BLaER1 (cell line): ENCODE data around the gene CHRNA5.
"Not testable (repeated sequence)": the region's sequence is repeated elsewhere in the genome, so short reads cannot be mapped to it uniquely, and the experiment has no call there.

Experiments used
- H3K27ac ChIP-seq: shearing (Covaris generic); formaldehyde crosslinking; 2 replicates; pipeline ENCODE4 v1.8.1; 2022
- H3K27me3 ChIP-seq: shearing (Covaris generic); formaldehyde crosslinking; 2 replicates; pipeline ENCODE4 v1.8.1; 2022
- H3K36me3 ChIP-seq: shearing (Covaris generic); formaldehyde crosslinking; 2 replicates; pipeline ENCODE4 v1.8.1; 2022
- H3K4me1 ChIP-seq: shearing (Covaris generic); formaldehyde crosslinking; 2 replicates; pipeline ENCODE4 v1.8.1; 2022
- H3K4me2 ChIP-seq: shearing (Covaris generic); formaldehyde crosslinking; 2 replicates; pipeline ENCODE4 v1.8.1; 2022
- H3K4me3 ChIP-seq: shearing (Covaris generic); formaldehyde crosslinking; 2 replicates; pipeline ENCODE4 v1.8.1; 2022
- H3K9ac ChIP-seq: shearing (Covaris generic); formaldehyde crosslinking; 2 replicates; pipeline ENCODE4 v1.8.1; 2022
- H3K9me3 ChIP-seq: shearing (Covaris generic); formaldehyde crosslinking; 2 replicates; pipeline ENCODE4 v1.8.1; 2022
- H4K20me1 ChIP-seq: shearing (Covaris generic); formaldehyde crosslinking; 2 replicates; pipeline ENCODE4 v1.8.1; 2022
- Cebpa-rat ChIP-seq: shearing (Covaris generic); IDR thresholded peaks from 2 replicates; pipeline ENCODE4 v1.8.1; 2022

The CHRNA5 gene

DNA sequence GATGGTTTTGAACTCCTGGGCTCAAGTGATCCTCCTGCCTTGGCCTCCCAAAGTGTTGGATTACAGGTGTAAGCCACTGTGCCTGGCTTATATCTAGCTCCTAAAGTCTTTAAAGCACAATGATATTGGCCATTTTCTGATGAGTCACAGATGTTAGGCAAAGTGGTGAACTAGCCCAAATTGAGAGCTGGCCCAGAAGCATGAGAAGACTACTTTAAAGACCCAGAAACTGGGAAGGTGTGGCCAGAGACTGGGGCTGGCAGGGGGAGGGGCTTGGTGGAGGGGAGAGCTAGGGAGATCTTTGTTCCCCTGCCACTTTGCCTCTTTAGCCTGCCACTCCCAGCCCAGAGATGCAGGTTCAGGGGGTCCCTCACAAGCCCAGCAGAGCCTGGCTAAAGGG is 33.9 kb downstream of the CHRNA5 start:
- Histone ChIP-seq H3K27ac (no peak overlapping the region), H3K27me3 (no peaks in the 10 kb centered on the region), H3K4me1 (no peaks in the 10 kb centered on the region), H3K4me2 (no peak overlapping the region), H3K36me3 (peaks cover 41% of the 10 kb centered on the region), H3K4me3 (no peak overlapping the region), H3K9ac (no peak overlapping the region), H4K20me1 (no peaks in the 10 kb centered on the region), H3K9me3 (no peaks in the 10 kb centered on the region)
- no peak for TF ChIP-seq Cebpa-rat

DNA sequence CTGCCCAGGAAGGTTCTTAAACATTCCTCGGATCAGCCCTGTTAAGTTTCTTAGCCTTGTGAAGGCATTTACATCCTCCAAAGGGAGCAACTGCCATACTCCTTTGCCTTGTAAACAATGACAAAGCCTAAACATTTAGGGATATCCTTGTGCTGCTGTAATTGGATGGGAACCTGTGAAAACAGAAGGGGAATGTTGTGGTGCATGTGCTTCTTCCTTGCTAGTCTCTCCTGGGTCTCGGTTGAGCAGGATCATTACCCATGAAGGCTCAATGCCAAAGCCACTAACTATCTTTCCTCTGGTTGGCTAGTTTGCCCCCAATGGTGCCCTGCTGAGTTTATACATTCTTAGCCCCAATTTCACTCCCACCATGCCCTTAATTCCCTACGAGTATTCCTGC is 38.1 kb downstream of the CHRNA5 start:
- no peak overlapping the region for H3K9ac ChIP-seq

GRCh38 chr15:78604420-78604819 is 39.1 kb downstream of the CHRNA5 start:
- no peaks in the 10 kb centered on the region for H4K20me1 ChIP-seq
- no peaks in the 10 kb centered on the region for H3K4me1 ChIP-seq
- peaks cover 25% of the 10 kb centered on the region for H3K36me3 ChIP-seq
- no peak overlapping the region for H3K9ac ChIP-seq
- H3K4me3 ChIP-seq, result no peak overlapping the region
- no peak overlapping the region for H3K4me2 ChIP-seq
- no peaks in the 10 kb centered on the region for H3K27me3 ChIP-seq
- H3K9me3 ChIP-seq, result no peaks in the 10 kb centered on the region
- H3K27ac ChIP-seq, result no peak overlapping the region
- TF ChIP-seq Cebpa-rat, result no peak

More for the DNA sequence above, 38.1 kb downstream of the CHRNA5 start:
- Histone ChIP-seq H3K27ac (no peak overlapping the region), H3K4me2 (no peak overlapping the region), H3K4me1 (no peaks in the 10 kb centered on the region), H3K36me3 (peaks cover 25% of the 10 kb centered on the region), H3K9me3 (no peaks in the 10 kb centered on the region), H3K27me3 (no peaks in the 10 kb centered on the region), H3K4me3 (no peak overlapping the region), H4K20me1 (no peaks in the 10 kb centered on the region)
- TF ChIP-seq Cebpa-rat, result no peak

- Histone ChIP-seq H3K9ac (no peak overlapping the region), H3K4me2 (no peak overlapping the region), H3K9me3 (no peaks in the 10 kb centered on the region), H3K4me3 (no peak overlapping the region), H3K4me1 (no peaks in the 10 kb centered on the region), H3K27me3 (no peaks in the 10 kb centered on the region), H4K20me1 (no peaks in the 10 kb centered on the region), H3K27ac (no peak overlapping the region), H3K36me3 (peaks cover 22% of the 10 kb centered on the region)
- no peak for TF ChIP-seq Cebpa-rat
Measured at GRCh38 chr15:78605201-78605600, 39.9 kb downstream of the CHRNA5 start.

DNA sequence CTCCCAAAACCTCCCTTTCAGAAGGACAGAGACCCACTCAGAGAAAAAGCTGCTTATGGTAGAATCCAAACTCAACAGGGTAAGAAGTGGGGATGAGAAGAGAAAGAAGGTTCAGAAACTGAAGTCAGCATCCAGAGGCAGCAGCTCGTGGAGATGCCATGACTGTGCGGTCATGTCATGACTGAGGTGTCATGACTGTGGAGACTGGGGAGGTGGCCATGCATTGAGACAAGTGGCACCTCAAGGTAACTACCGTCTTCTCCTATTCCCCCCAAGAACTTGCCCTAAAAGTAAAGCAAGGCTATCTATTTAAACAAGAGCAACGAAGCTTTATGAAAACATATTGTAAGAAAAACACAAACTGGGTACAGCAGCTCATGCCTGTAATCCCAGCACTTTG is 40.4 kb downstream of the CHRNA5 start:
- Histone ChIP-seq H3K9ac (no peak overlapping the region), H3K36me3 (peaks cover 17% of the 10 kb centered on the region), H3K9me3 (no peaks in the 10 kb centered on the region), H3K27ac (no peak overlapping the region), H3K27me3 (no peaks in the 10 kb centered on the region), H3K4me2 (no peak overlapping the region), H3K4me1 (no peaks in the 10 kb centered on the region), H4K20me1 (no peaks in the 10 kb centered on the region), H3K4me3 (no peak overlapping the region)
- TF ChIP-seq Cebpa-rat, result no peak

DNA sequence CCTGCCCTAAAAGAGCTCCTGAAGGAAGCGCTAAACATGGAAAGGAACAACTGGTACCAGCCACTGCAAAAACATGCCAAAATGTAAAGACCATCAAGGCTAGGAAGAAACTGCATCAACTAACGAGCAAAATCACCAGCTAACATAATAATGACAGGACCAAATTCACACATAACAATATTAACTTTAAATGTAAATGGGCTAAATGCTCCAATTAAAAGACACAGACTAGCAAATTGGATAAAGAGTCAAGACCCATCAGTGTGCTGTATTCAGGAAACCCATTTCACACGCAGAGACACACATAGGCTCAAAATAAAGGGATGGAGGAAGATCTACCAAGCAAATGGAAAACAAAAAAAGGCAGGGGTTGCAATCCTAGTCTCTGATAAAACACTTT is 44.2 kb downstream of the CHRNA5 start:
- not testable (repeated sequence) for H4K20me1 ChIP-seq, H3K27me3 ChIP-seq, H3K36me3 ChIP-seq, H3K9me3 ChIP-seq, H3K4me1 ChIP-seq, H3K9ac ChIP-seq, H3K4me3 ChIP-seq, H3K27ac ChIP-seq, H3K4me2 ChIP-seq

DNA sequence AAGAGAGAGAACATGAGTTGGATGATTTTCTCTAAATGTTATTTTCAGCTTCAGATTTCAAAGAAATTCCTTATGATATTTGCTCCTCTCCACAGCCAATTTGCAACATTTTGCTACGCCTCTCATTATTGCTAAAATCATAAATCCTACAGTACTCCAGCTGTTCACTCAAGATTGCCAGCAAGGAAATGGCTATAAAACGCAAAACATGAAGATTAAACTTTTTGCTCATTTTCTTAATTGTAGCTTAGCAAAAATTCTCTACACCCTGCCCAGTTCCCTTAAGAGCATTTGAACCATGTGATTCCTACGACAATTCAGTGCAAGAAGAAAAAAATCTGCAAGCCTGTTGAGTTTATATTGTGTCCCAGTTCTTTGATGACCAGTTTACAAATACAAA is 48.7 kb downstream of the CHRNA5 start:
- H3K9me3 ChIP-seq, result no peaks in the 10 kb centered on the region
- H3K4me1 ChIP-seq, result 0 out of 2 replicates have a peak, but pooled peaks cover 4% of the 10 kb centered on the region
- no peaks in the 10 kb centered on the region for H3K36me3 ChIP-seq
- no peak for TF ChIP-seq Cebpa-rat
- 0 out of 2 replicates have a peak, but pooled peaks cover 4% of the 10 kb centered on the region for H4K20me1 ChIP-seq
- no peak overlapping the region for H3K27ac ChIP-seq
- H3K4me3 ChIP-seq, result no peak overlapping the region
- H3K4me2 ChIP-seq, result no peak overlapping the region
- H3K27me3 ChIP-seq, result peaks cover 6% of the 10 kb centered on the region
- no peak overlapping the region for H3K9ac ChIP-seq

- peaks cover 17% of the 10 kb centered on the region for H3K27me3 ChIP-seq
- TF ChIP-seq Cebpa-rat, result no peak
Measured at GRCh38 chr15:78615151-78615589, 49.9 kb downstream of the CHRNA5 start.

GRCh38 chr15:78616506-78616905 is 51.2 kb downstream of the CHRNA5 start:
- H3K9me3 ChIP-seq, result no peaks in the 10 kb centered on the region
- H3K27me3 ChIP-seq, result peaks cover 31% of the 10 kb centered on the region
- no peaks in the 10 kb centered on the region for H3K36me3 ChIP-seq
- no peak overlapping the region for H3K9ac ChIP-seq
- no peak overlapping the region for H3K4me2 ChIP-seq
- H3K4me1 ChIP-seq, result peaks cover 19% of the 10 kb centered on the region
- H4K20me1 ChIP-seq, result peaks cover 20% of the 10 kb centered on the region
- H3K27ac ChIP-seq, result no peak overlapping the region
- TF ChIP-seq Cebpa-rat, result no peak
- no peak overlapping the region for H3K4me3 ChIP-seq

More at GRCh38 chr15:78615151-78615589, 49.9 kb downstream of the CHRNA5 start:
- Histone ChIP-seq H4K20me1 (peaks cover 14% of the 10 kb centered on the region), H3K36me3 (no peaks in the 10 kb centered on the region), H3K9ac (no peak overlapping the region), H3K4me1 (peaks cover 10% of the 10 kb centered on the region), H3K27ac (no peak overlapping the region), H3K4me3 (no peak overlapping the region), H3K9me3 (no peaks in the 10 kb centered on the region), H3K4me2 (no peak overlapping the region)

DNA sequence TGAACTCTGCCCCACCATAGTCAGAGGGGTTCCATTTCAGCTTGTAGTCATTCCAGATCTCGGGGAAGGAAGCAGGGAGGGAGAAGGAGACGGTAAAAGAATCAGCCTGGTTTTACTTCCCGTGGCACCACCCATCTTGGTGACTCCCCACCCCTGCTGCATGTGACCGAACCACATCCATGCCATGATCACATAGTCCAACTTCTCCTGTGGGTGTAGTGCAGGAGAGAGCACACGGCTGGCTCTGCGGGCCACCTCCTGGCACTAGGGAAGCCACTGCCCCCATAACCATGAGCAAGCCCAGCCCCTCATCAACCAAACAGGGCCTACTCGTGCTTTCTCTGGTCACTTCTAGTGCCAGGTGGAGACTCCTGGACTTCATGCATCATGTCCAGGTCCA is 51.8 kb downstream of the CHRNA5 start:
- H4K20me1 ChIP-seq, result peaks cover 24% of the 10 kb centered on the region
- no peak overlapping the region for H3K27ac ChIP-seq
- no peak overlapping the region for H3K9ac ChIP-seq
- H3K4me1 ChIP-seq, result peaks cover 19% of the 10 kb centered on the region
- no peak overlapping the region for H3K4me3 ChIP-seq
- H3K9me3 ChIP-seq, result no peaks in the 10 kb centered on the region
- H3K36me3 ChIP-seq, result no peaks in the 10 kb centered on the region
- H3K4me2 ChIP-seq, result no peak overlapping the region
- H3K27me3 ChIP-seq, result peaks cover 36% of the 10 kb centered on the region
- TF ChIP-seq Cebpa-rat, result no peak

DNA sequence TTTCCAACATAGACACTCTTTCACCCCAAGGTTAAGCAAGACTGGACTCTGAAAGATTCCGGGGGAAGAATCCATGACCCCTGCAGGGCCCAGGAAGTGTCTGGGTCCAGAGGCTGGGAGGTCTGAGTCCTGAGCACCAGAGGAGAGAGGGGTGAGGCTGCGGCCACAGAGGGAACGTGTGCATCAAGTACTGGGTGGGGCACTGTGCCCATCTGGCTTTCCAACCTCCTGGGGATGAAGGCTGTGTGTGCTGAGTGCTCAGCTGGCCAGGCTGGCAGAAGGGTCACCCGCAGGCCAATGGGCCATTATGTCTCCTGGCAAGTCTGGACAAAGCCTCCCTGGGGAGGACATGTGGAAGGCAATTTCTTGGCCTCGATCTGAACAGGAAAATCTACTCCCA is 52.2 kb downstream of the CHRNA5 start:
- H3K27ac ChIP-seq, result no peak overlapping the region
- no peaks in the 10 kb centered on the region for H3K9me3 ChIP-seq
- peaks cover 19% of the 10 kb centered on the region for H3K4me1 ChIP-seq
- no peak overlapping the region for H3K4me2 ChIP-seq
- no peak overlapping the region for H3K9ac ChIP-seq
- peaks cover 41% of the 10 kb centered on the region for H3K27me3 ChIP-seq
- H3K4me3 ChIP-seq, result no peak overlapping the region
- peaks cover 25% of the 10 kb centered on the region for H4K20me1 ChIP-seq
- no peak for TF ChIP-seq Cebpa-rat
- H3K36me3 ChIP-seq, result no peaks in the 10 kb centered on the region
